DOHH2 (cell line): ENCODE data around the gene CEP290.

Source experiments
- H3F3A ChIP-seq: fragments of 200-600 bp; sonication (generic), shearing (Covaris generic); 2 replicates; pipeline ENCODE4 v1.6.0; 2016; ENCODE audit warnings: antibody characterized with exemption, mild to moderate bottlenecking; ENCODE audit not compliant: control insufficient read depth, insufficient read depth
- H3K27ac ChIP-seq: fragments of 200-600 bp; sonication (generic); 2 replicates; pipeline ENCODE4 v1.5.1; 2014; ENCODE audit warnings: low read depth, mild to moderate bottlenecking, low read length, moderate library complexity
- H3K27me3 ChIP-seq: fragments of 200-600 bp; sonication (generic); 2 replicates; pipeline ENCODE4 v1.6.1; 2014; ENCODE audit warnings: mild to moderate bottlenecking, low read length, mixed read lengths; ENCODE audit not compliant: control insufficient read depth
- H3K36me3 ChIP-seq: fragments of 200-600 bp; sonication (generic); 2 replicates; pipeline ENCODE4 v1.6.1; 2014; ENCODE audit warnings: mild to moderate bottlenecking, low read length, moderate library complexity, mixed read lengths; ENCODE audit not compliant: control insufficient read depth
- H3K4me1 ChIP-seq: fragments of 200-600 bp; sonication (generic); 2 replicates; pipeline ENCODE4 v1.6.1; 2014; ENCODE audit warnings: mild to moderate bottlenecking, low read length, mixed read lengths; ENCODE audit not compliant: control insufficient read depth
- H3K4me2 ChIP-seq: fragments of 200-600 bp; sonication (generic); 2 replicates; pipeline ENCODE4 v1.6.0; 2014; ENCODE audit warnings: mild to moderate bottlenecking, low read length, moderate library complexity
- H3K4me3 ChIP-seq: fragments of 200-600 bp; sonication (generic); 2 replicates; pipeline ENCODE4 v1.5.1; 2014; ENCODE audit warnings: mild to moderate bottlenecking, low read length, mixed read lengths
- H3K79me2 ChIP-seq: fragments of 200-600 bp; sonication (generic); 2 replicates; pipeline ENCODE4 v1.6.1; 2014; ENCODE audit warnings: mild to moderate bottlenecking, low read length, mixed read lengths; ENCODE audit not compliant: control insufficient read depth
- H3K9me2 ChIP-seq: fragments of 200-600 bp; sonication (generic); replicated peaks from 2 replicates; pipeline ENCODE4 v1.6.1; 2014; ENCODE audit warnings: mild to moderate bottlenecking, low read length, mixed read lengths; ENCODE audit not compliant: control insufficient read depth
- H3K9me3 ChIP-seq: fragments of 200-600 bp; sonication (generic); 2 replicates; pipeline ENCODE4 v1.6.1; 2014; ENCODE audit warnings: antibody characterized with exemption, low read length, mixed read lengths; ENCODE audit not compliant: control insufficient read depth, insufficient read depth
- H4K20me1 ChIP-seq: fragments of 200-600 bp; sonication (generic); 2 replicates; pipeline ENCODE4 v1.6.0; 2014; ENCODE audit warnings: low read depth, mild to moderate bottlenecking, antibody characterized with exemption, low read length, moderate library complexity; ENCODE audit not compliant: control insufficient read depth, insufficient read depth
- EZH2phosphoT487 ChIP-seq: fragments of 200-600 bp; sonication (generic); IDR thresholded peaks from 2 replicates; pipeline ENCODE4 v1.6.1; 2017; ENCODE audit warnings: borderline replicate concordance, mild to moderate bottlenecking, antibody characterized with exemption, low read length, moderate library complexity, mixed read lengths
- TF ChIP-seq, protein P1 (sequence below): fragments of 200-600 bp; sonication (generic); IDR thresholded peaks from one replicate; pipeline ENCODE4 v1.5.1; 2014; ENCODE audit warnings: antibody characterized with exemption, mild to moderate bottlenecking, low read depth, low read length; ENCODE audit not compliant: poor library complexity, severe bottlenecking

CEP290 gene

DNA sequence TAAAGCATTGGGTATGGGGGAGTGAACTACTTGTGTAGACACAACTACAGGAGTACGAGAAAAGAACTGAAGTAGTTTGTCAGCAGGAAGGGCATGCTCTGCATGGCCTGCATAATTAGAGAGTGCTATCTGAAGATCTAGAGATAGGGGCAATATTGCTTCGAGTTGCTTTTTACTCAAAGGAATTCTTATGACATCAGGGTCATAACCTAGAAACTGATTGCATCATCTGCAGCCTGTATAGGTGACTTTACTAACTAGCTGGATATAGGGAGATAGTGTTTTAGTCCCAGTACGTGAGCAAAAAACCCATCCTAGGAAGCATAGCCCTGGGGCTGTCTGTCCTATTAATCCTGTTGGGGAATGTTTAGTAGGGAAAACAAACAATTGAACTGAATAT lies 40.0 kb upstream of the CEP290 start:
- peaks cover 16% of the 10 kb centered on the region for H3K36me3 ChIP-seq
- no peaks in the 10 kb centered on the region for H3K9me3 ChIP-seq
- no peak overlapping the region for H3K27ac ChIP-seq
- H3K4me2 ChIP-seq, result no peak overlapping the region
- H3F3A ChIP-seq, result no peaks in the 10 kb centered on the region
- H4K20me1 ChIP-seq, result no peaks in the 10 kb centered on the region
- TF ChIP-seq, protein P1, sequence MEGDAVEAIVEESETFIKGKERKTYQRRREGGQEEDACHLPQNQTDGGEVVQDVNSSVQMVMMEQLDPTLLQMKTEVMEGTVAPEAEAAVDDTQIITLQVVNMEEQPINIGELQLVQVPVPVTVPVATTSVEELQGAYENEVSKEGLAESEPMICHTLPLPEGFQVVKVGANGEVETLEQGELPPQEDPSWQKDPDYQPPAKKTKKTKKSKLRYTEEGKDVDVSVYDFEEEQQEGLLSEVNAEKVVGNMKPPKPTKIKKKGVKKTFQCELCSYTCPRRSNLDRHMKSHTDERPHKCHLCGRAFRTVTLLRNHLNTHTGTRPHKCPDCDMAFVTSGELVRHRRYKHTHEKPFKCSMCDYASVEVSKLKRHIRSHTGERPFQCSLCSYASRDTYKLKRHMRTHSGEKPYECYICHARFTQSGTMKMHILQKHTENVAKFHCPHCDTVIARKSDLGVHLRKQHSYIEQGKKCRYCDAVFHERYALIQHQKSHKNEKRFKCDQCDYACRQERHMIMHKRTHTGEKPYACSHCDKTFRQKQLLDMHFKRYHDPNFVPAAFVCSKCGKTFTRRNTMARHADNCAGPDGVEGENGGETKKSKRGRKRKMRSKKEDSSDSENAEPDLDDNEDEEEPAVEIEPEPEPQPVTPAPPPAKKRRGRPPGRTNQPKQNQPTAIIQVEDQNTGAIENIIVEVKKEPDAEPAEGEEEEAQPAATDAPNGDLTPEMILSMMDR, result no peak
- TF ChIP-seq EZH2phosphoT487, result no peak
- no peak overlapping the region for H3K4me3 ChIP-seq
- no peaks in the 10 kb centered on the region for H3K79me2 ChIP-seq
- H3K4me1 ChIP-seq, result no peaks in the 10 kb centered on the region
- H3K27me3 ChIP-seq, result no peaks in the 10 kb centered on the region
- H3K9me2 ChIP-seq, result no peaks in the 10 kb centered on the region

DNA sequence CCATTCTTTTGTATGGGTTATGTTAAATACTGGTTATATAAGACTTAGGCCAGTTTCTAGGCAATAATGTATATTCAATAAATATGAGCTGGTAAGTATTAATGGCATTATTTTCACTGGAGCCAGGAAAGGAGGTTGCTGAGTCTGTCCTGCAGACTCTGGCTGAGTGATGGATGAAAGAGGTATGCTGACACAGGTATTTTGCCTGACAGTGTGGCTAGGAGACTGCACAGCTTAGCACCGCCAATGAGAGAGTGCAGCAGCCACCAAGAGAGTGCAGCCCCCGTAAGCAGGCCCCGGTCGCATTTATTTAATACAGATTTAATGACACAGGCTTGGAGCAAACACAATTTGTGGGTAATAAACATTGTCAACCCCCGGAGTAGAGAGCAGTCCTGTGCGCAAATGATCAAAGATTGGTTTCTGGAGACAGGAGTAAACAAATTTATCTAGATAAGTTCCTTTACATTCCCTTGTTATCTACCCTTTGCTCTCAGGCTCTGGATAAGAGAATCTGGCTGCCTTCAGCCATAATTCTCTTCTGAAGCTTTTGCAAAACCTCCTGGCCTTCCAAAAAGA lies 37.6 kb upstream of the CEP290 start:
- Histone ChIP-seq H3K79me2 (no peaks in the 10 kb centered on the region), H3K27me3 (no peaks in the 10 kb centered on the region), H3K9me3 (no peaks in the 10 kb centered on the region), H3K36me3 (peaks cover 28% of the 10 kb centered on the region), H4K20me1 (no peaks in the 10 kb centered on the region), H3K27ac (no peak overlapping the region), H3F3A (no peaks in the 10 kb centered on the region), H3K9me2 (no peaks in the 10 kb centered on the region), H3K4me2 (no peak overlapping the region), H3K4me3 (no peak overlapping the region), H3K4me1 (no peaks in the 10 kb centered on the region)
- TF ChIP-seq EZH2phosphoT487, result no peak
- TF ChIP-seq, protein P1, result no peak

DNA sequence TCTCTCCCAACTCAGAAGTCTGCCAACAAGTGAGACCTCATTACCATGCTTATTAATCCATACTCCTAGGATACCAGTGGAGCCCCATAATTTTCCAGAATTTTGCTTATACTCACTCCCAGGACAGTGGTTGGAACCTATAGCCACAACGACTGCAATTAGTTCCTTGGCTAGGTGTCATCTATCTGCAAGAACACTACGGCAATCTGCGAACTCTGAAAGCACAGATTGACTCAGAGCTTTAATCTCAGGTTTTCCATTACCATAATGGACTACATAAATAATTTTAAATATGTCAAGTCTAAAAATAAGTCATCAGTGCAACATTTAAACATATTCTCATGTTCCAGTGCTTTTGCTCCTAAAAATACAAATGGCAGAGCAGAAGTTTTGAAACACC lies 33.7 kb upstream of the CEP290 start:
- no peaks in the 10 kb centered on the region for H3K27me3 ChIP-seq
- no peaks in the 10 kb centered on the region for H3F3A ChIP-seq
- no peak overlapping the region for H3K4me3 ChIP-seq
- H3K27ac ChIP-seq, result no peak overlapping the region
- peaks cover 6% of the 10 kb centered on the region for H3K4me1 ChIP-seq
- H3K9me3 ChIP-seq, result no peaks in the 10 kb centered on the region
- no peak overlapping the region for H3K4me2 ChIP-seq
- H3K36me3 ChIP-seq, result peaks cover 53% of the 10 kb centered on the region
- no peaks in the 10 kb centered on the region for H4K20me1 ChIP-seq
- H3K79me2 ChIP-seq, result no peaks in the 10 kb centered on the region
- TF ChIP-seq, protein P1, result no peak
- TF ChIP-seq EZH2phosphoT487, result no peak
- no peaks in the 10 kb centered on the region for H3K9me2 ChIP-seq
